Esophagus muscularis mucosa (tissue), 4 donors: ENCODE data around the gene MT1B.

ENCODE experiments used
- CTCF ChIP-seq, 3 experiments: fragments of 200-600 bp in 2 of 3; fragments of 450-650 bp in 1 of 3; sonication (generic) in 2 of 3; IDR thresholded peaks; one replicate each; pipeline ENCODE4 v1.5.1; 2017 to 2019; ENCODE audit warnings: antibody characterized with exemption in 3 of 3, mild to moderate bottlenecking in 2 of 3, moderate library complexity in 1 of 3
- EP300 ChIP-seq: sonication (generic); formaldehyde crosslinking; IDR thresholded peaks from one replicate; pipeline ENCODE4 v1.6.1; 2017; ENCODE audit warnings: antibody characterized with exemption
- POLR2A ChIP-seq: fragments of 450-650 bp; IDR thresholded peaks from one replicate; pipeline ENCODE4 v1.6.1; 2017; ENCODE audit warnings: antibody characterized with exemption, moderate library complexity, mild to moderate bottlenecking, low read depth
- POLR2AphosphoS5 ChIP-seq, 2 donors: sonication (generic); formaldehyde crosslinking; IDR thresholded peaks; one replicate each; pipeline ENCODE4 v1.6.1; 2017; ENCODE audit warnings: antibody characterized with exemption in 2 of 2

DNA sequence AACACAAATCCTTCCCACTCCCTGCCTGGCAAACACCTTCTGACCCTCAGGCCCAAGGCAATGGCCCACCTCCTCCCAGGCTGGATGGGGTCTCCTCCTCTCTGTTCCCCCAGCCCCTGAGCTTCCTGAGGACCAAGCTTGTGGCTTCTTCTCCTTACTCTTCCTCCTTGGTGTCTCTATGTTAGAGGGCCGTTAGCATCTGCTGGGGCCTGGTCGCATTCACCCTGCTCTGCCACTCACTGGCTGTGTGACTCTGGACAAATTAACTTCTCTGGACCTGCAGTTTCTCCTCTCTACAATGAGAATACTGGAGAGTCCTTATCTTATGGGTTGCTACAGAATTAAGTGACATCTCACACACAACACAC lies 44.0 kb upstream of the MT1B start:
- TF ChIP-seq CTCF (IDR thresholded peaks at IDR 0.05) (no peak), POLR2A (no peak), POLR2AphosphoS5 (IDR thresholded peaks at IDR 0.05) (no peak), EP300 (no peak)
